ENCODE measurements around the gene C16orf90.

C16orf90 gene

GRCh38 chr16:3465301-3465700 is 30.0 kb downstream of the C16orf90 start:
- no peak for DNase-seq (ENCODE audit: low spot score)
- in situ Hi-C loops (cut with MboI; ENCODE audit: low pct_unique_long_range_greater_than_20kb, low sequenced_read_pairs, unreplicated experiment): no loop called here

GRCh38 chr16:3461151-3461550 is 34.1 kb downstream of the C16orf90 start:
- peak; percentile 50 for TF ChIP-seq CTCF (IDR thresholded peaks at IDR 0.05; ENCODE audit: extremely low read depth, insufficient read depth, missing control alignments)
- in situ Hi-C loops (cut with MboI; ENCODE audit: low pct_unique_long_range_greater_than_20kb, low sequenced_read_pairs, unreplicated experiment): no loop called here
- no peak for DNase-seq (ENCODE audit: low spot score)

More at GRCh38 chr16:3465301-3465700, 30.0 kb downstream of the C16orf90 start:
- TF ChIP-seq CTCF (IDR thresholded peaks at IDR 0.05; ENCODE audit: extremely low read depth, insufficient read depth, missing control alignments): no peak

- TF ChIP-seq CTCF (IDR thresholded peaks at IDR 0.05; ENCODE audit: extremely low read depth, insufficient read depth, missing control alignments): no peak
- no peak for DNase-seq (ENCODE audit: low spot score)
- in situ Hi-C loops (cut with MboI; ENCODE audit: low pct_unique_long_range_greater_than_20kb, low sequenced_read_pairs, unreplicated experiment): no loop called here
These were observed 34.7 kb downstream of the C16orf90 start for GRCh38 chr16:3460585-3460984.

GRCh38 chr16:3460121-3460520 is 35.2 kb downstream of the C16orf90 start:
- DNase-seq (ENCODE audit: low spot score): no peak
- in situ Hi-C loops (cut with MboI; ENCODE audit: low pct_unique_long_range_greater_than_20kb, low sequenced_read_pairs, unreplicated experiment): no loop called here
- no peak for TF ChIP-seq CTCF (IDR thresholded peaks at IDR 0.05; ENCODE audit: extremely low read depth, insufficient read depth, missing control alignments)

- no peak for TF ChIP-seq CTCF (IDR thresholded peaks at IDR 0.05; ENCODE audit: extremely low read depth, insufficient read depth, missing control alignments)
- DNase-seq (ENCODE audit: low spot score): no peak
- in situ Hi-C loops (cut with MboI; ENCODE audit: low pct_unique_long_range_greater_than_20kb, low sequenced_read_pairs, unreplicated experiment): no loop called here
These were observed 35.7 kb downstream of the C16orf90 start for GRCh38 chr16:3459401-3460090.

- in situ Hi-C loops (cut with MboI; ENCODE audit: low pct_unique_long_range_greater_than_20kb, low sequenced_read_pairs, unreplicated experiment): no loop called here
- DNase-seq (ENCODE audit: low spot score): peak; percentile 65
- no peak for TF ChIP-seq CTCF (IDR thresholded peaks at IDR 0.05; ENCODE audit: extremely low read depth, insufficient read depth, missing control alignments)
These were observed 36.4 kb downstream of the C16orf90 start for GRCh38 chr16:3458852-3459361.

Measured in GM13977 (cell line).